Liver (tissue), 3 donors: ENCODE data around the gene NECTIN1.

Source experiments
- RAD21 ChIP-seq, 2 donors: IDR thresholded peaks; 2 replicates each; pipeline ENCODE4 v1.6.1; 2016; ENCODE audit warnings: antibody characterized with exemption in 2 of 2, mild to moderate bottlenecking in 2 of 2
- TF ChIP-seq, protein P1 (sequence below): fragments of 150-350 bp; IDR thresholded peaks from 2 replicates; pipeline ENCODE4 v1.5.1; 2017; ENCODE audit warnings: improper control_type of control experiment, low read depth, low read length; ENCODE audit not compliant: missing input control
- donor health status: healthy.
- donor health status: healthy.

- TF ChIP-seq, protein P1, sequence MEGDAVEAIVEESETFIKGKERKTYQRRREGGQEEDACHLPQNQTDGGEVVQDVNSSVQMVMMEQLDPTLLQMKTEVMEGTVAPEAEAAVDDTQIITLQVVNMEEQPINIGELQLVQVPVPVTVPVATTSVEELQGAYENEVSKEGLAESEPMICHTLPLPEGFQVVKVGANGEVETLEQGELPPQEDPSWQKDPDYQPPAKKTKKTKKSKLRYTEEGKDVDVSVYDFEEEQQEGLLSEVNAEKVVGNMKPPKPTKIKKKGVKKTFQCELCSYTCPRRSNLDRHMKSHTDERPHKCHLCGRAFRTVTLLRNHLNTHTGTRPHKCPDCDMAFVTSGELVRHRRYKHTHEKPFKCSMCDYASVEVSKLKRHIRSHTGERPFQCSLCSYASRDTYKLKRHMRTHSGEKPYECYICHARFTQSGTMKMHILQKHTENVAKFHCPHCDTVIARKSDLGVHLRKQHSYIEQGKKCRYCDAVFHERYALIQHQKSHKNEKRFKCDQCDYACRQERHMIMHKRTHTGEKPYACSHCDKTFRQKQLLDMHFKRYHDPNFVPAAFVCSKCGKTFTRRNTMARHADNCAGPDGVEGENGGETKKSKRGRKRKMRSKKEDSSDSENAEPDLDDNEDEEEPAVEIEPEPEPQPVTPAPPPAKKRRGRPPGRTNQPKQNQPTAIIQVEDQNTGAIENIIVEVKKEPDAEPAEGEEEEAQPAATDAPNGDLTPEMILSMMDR, result no peak
- TF ChIP-seq RAD21 (IDR thresholded peaks at IDR 0.05), result no peak
Measured at GRCh38 chr11:119664063-119664572, 64.9 kb downstream of the NECTIN1 start.
